GM21723 (cell line): ENCODE data around the gene FBXL16.

Experiments
- ATAC-seq: cut with Tn5 transposase; IDR thresholded peaks from one replicate; pipeline ENCODE4 v1.9.1; 2021; ENCODE audit warnings: mild to moderate bottlenecking, moderate library complexity; ENCODE audit not compliant: unreplicated experiment

The FBXL16 gene

DNA sequence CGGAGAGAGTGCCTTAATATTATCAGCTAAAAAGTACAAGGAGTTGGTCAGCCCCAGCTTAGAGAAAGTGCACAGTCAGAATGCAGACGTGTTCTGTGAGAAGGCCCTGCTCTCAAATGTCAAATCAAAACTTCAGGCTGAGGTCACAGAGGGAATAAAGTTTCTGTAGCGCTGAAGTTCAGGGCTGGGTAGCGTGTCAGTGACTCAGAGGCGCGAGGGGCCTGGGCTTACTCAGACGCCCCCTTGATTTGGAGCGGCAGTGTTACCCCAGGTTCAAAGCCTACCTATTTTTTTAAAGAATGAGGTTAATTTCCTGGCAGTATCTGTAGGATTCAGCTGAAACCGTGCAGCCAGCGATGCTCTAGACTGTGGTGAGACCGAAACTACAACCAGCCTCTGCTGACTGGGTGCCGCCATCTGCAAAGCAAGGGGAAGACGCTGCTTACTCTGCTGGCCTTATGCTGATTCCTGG is 30.4 kb upstream of the FBXL16 start:
- no peak for ATAC-seq

DNA sequence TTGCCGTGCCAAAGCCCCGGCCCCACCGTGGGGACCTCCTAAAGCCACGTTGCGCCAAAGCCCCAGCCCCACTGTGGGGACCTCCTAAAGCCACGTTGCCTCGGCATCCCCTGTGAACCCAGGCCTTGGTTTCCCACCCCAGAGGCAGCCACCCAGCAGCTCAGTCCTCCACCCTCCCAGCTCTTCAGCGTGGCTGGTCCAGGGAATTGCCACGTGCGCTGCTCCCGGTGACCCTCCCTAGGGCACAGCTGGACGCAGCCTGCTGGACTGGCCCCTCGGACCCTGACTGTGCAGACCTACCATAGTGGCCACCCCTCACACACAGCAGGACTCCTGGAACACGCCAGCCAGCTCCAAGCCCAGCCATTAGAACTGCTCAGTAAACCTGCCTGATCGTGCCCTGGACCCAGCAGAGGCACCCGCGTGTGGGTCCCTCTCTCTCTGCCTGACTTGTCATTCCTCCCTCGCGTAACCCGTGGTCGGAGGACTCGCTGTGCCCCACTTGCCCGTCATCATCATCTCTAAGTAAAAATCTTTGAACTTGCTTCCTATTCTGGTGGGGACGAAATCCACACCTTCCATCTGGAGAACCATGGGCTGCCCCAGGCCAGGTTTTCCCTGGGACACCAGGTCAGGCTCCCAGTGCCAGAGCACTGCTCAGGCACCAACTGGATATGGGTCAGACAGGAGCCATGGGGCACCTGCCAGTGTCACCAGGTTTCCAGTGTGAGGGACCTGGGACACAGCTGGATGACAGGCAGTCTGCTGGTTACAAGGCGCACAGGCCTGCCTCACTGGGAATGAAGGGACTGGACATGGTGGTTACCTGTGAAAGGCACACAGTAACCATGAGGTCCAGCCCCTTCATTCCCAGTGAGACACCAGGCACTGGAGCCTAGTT is 29.6 kb upstream of the FBXL16 start:
- no peak for ATAC-seq

DNA sequence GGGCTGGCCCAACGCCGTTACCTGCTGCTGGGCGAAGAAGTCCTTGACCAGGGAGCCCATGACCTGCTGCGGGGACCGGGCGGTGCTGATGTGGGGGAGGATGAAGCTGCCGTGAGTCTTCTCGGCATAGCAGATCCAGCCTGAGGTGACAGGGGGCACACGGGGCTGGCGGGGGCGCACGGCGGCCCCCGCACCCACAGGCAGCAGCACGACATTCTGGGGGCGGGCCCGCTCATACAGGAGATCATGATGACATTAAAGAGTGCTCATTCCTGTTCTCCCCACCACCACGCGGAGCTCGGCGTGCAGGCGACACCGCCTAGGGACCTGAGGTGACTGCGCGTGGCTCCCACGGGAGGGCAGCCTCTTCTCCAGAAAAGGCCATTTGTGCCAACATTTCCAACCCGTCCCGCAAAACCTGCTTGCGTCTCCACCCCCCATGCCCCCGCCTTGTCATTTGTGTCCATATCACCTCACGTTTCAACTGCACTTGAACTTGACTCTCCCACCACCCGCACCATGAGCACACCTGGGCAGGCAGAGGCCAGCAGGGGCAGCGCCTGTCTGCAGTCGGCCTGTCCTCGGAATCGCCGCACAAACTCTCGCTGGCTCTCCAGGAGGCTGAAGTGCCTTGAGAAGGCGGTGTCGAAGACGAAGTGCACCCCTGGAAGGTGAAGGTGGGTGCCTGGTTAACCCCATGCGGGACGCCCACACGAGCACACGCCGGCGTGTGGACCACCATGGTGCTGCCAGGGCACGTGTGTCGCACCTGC is 28.8 kb upstream of the FBXL16 start:
- no peak for ATAC-seq

DNA sequence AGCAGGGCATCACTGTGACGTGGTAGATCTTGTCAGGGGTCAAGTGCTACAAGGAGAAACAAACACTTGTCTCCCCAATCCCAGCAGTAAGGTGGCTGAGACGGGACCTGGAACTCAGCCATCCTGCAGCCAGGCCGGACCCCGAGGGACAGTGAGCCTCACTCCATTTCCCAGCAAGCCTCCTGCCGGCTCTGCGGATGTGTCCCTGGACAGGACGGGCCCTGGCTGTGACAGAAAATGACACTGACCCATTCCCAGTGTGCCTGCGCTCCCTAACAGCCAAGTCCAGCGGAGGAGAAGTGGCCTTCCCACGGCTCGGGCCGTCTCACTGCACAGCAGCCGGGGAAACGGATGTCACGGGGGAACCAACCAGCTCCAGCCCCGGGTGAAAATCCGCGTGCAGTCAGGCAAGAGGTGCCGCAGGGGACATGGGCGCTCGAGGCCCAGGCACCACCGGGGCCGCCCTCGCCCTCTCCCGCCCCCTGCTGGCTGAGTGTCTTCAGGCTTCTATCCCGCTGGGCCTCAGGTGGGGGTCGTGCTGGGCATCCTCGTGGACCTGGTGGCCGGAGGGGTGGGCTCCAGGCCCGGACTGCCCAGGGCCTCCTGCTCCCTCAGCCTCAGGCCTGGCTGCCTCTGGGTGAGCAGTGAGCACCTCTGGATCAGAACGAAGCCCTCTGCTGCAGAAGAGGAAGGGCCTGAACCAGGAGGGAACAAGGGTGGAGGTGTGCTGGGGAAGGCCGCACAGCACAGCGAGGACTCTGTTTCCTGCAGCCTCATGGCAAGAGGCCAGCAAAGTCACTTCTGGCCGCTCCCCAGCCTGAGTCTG is 28.0 kb upstream of the FBXL16 start:
- no peak for ATAC-seq

DNA sequence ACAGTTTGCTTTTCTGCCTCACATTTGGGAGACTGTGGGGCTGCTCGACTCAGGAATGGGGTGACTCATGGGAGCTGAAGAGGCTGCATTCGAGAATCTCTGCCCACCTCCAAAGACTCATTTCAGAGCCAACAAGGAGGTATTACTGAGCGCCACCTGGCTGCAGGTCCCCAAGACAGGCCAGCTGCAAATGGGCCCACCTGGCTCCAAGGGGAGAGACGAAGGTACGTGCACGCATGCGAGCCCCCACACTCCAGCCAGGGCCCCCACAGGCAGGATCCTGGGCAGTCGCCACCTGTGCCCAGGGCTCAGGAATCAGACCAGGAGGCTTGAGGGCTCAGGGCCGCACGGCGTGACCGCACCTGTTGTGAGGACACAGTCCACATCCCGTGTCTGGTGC is 27.3 kb upstream of the FBXL16 start:
- ATAC-seq: no peak

DNA sequence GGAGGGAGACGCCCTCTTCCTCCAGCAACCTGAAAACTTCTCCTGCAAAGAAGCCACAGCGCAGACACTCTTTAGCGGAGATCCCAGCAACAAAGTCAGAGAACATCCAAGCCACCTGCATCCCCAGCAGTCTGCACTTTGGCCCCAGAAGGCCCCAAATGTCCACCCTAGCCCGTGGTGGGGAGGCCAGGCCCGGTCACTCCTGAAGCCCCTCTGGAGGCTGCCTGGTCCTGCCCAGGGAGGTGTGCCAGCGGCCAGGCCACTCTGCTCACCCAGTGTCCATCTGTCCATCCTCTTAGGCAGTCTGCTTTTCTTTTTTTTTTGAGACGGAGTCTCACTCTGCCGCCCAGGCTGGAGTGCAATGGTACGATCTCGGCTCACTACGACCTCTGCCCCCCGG is 26.7 kb upstream of the FBXL16 start:
- no peak for ATAC-seq

DNA sequence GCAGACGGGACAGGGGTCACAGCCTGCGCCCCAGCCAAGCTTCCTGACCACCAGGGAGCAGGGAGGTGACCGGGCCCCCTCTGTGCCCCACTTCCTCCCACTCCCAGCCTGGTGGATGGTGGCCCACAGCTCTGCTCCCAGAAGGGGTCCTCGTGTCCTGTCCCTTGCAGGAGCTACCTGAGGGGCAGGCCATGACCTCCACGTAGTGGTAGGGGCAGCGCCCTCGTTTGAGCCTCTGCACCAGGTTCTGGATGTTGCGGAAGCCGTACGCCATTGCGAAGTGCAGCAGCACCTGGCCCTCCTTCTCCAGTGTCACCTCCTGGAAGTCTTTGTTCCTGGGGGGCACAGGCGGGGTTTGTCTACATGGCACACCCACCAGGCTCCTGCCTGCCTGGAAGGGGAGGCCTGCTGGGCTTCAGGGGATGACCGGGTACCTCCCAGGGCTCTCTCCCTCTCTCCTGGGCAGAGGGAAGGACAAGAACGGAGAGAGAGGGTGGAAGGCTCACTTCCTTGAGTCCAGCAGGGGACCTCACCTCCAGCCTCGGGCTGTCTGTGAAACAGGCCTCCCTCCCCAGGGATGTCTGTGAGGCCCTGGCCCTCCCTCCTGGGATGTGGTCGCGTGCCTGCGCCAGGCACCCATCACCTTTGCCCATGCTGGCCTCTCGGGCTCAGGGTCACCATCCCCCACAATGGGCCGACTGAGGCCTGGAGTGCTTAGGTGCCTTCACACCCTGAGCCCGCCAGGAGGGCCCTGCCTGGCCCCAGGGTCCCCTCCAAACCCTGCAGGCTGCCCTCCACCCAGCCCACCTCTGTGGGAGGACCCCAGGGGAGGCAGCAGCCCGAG is 25.3 kb upstream of the FBXL16 start:
- ATAC-seq: no peak

DNA sequence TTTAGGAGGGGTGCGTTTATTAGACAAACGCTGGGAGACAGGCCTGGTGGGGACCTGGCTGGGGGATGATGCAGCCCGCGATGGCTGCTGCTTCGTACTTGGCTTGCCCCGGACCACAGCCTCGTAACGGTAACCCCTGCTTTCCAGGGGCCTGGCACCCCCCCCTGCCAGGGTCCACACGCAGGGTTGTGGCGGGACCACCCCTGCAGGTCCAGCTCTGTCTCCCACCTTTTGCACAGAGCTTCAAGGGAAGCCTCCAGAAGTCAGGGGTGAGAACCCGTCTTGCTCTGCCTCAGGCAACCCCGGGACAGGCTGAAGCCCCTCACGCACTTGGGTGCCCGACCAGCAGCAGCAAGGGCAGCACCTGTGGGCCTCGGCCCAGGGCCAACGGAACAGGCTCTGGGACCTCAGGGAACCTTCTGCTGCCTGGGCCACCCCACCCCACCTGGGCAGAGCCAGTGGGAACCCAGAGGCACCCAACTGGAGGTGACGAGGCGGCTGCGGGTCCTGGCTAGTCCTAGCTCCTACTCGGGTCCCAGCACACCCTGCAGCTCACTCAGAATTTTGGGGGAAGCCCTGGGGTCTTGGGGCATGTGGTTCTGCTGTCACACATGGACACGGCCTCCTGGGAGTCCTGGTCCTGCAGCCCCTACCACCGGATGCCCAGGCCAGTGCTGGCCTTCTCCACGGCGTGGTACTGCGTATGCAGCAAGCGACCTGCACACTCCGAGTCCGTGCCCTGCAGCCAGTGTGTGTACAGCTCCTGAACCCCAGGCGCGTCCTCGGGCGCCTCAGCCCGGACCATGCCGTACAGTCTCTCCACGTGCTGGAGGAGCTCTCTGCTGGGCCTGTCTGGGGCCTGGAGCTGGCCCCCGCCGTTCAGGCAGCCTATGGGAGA is 24.4 kb upstream of the FBXL16 start:
- no peak for ATAC-seq

DNA sequence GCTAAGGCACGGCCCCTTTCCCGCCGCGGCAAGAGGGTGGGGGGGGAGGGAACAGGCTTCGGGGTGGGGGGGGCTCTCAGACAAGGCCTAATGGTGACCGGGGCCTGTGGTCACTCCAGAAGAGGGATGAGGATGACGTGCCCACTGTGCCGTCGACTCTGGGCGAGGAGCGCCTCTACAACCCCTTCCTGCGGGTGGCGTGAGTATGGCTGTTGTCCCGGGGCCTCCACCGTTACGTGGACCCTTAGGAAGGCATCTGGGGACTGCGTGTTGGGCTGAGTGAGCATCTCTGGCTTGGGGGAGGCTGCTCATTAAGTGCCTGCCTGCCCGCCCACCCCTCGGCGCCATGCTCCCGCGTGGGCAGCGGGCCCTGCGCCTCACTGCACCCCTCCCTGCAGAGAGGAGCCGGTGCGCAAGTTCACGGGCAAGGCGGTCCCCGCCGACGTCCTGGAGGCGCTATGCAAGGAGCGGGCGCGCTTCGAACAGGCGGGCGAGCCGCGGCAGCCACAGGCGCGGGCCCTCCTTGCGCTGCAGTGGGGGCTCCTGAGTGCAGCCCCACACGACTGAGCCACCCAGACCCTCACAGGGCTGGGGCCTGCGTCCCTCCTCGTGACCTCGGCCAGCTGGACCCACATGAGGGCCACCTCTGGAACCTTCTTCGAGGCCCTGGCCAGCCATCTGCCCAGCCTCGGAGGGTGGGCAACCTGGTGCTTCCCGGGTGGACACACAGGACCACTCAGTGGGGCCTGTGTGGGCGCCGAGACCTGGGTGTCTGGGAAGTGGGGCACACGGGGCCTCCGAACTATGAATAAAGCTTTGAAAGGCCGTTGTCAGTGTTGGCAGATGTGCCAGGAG is 23.5 kb upstream of the FBXL16 start:
- no peak for ATAC-seq

DNA sequence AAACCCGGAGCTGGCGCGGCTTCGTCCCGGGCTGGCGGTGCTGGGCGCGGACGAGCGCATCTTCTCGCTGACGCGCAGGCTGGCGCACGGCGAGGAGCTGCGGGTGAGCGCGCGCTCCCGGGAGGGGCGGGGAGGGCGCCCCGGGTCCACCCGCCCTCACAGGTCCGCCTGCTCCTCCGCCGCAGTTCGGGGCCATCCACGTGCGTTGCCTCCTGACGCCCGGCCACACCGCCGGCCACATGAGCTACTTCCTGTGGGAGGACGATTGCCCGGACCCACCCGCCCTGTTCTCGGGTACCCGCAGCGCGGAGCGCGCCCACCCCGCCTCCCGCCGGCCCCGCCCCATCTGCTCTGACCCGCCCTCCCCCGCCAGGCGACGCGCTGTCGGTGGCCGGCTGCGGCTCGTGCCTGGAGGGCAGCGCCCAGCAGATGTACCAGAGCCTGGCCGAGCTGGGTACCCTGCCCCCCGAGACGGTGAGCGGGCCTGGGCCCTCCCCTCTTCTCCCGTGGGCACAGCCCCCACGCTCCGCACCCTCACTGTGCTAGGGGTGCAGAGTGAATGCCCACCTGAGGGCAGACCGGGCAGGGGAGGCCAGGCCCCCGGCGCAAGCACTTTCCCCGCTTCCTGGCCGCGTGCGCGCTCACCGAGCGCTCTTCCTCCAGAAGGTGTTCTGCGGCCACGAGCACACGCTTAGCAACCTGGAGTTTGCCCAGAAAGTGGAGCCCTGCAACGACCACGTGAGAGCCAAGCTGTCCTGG is 22.7 kb upstream of the FBXL16 start:
- ATAC-seq: no peak

DNA sequence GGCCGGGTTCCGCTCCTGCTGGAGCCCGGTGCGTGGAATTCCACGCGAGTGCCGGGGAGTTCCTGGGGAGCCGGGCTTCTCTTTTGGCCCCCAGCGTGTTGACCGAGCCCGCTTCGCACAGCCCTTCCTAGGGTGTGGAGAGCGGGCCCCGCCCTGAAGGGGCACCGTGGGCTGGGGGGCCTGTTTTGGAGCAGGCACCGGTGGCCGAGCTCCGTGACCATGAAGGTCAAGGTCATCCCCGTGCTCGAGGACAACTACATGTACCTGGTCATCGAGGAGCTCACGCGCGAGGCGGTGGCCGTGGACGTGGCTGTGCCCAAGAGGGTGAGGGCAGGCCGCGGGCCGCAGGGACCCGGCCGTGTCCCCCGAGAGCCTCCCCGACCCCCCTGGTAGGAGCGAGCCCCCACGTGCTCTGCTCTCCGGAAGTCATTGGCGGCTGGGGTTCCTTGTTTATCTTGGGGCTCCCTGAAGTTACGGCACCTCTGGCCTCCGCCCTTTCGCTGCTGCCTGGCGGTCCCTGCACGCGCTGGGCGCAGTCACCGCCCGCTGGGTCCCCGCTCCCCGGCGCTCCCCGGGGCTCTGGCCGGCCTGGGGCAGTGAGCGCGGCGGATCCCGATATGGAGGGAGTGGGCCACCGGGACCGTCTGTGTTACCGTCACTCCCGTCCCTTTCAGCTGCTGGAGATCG is 21.8 kb upstream of the FBXL16 start:
- no peak for ATAC-seq

DNA sequence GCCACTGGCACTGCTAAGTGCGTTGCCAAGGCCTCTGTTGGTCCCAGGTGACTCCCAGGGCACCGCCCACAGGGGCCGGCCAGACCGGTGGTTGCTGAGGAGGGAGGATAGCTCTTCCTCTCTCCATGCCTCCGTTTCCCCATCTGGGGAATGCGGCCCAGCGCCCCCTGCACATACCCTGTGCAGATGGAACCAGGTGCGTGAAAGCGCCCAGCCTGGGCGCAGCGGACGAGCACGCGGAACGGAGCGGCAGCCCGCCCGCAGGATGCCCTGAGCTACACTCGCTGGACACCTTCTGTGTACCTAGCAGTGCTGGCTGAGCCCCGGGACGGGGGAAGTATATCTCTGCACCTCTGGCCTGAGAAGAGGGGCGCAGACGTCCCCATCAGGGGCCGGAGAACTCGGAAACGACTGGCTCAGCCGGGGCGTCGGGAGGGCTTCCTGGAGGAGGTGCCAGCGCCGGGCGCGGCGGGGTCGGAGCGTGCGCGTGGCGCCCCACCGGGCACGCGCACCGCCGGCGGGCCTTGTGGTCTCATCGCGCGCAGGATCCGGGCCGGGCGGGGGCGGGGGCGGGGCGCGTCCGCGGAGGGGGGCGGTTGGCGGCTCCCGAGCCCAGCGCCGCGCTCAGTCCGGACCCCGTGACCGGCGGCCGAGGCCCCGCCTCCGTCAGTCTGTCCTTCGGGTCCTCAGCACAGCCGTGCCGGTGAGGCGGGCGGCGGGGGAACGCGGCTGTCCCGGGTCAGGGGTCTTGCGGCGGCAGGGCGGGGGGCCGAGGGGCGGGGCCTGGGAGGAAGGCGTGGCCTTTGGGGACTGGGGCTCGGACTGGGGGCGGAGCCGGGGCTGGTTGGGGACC is 21.1 kb upstream of the FBXL16 start, which contains the start of the genes CCDC78 and HAGHL:
Gene CCDC78 (minus strand): TSS at position 6 of the 853 bp plus-strand sequence. CDS start 76 bp downstream, outside the sequence.
Gene HAGHL (plus strand): TSS at position 669 of the 853 bp plus-strand sequence. CDS start 404 bp downstream, outside the sequence.
- no peak for ATAC-seq

DNA sequence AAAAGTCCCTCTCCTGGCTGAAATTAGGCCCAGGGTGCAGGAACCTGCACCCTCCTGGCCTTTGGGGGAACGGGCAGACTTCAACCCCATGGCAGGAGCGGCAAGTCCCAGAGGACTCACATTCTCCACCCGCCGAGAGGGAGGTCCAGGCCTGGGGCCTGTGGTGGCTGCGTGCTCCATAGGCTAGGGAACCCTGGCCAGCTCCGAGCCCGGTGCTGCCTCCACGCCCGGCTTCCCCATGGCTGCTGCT is 20.5 kb upstream of the FBXL16 start:
- ATAC-seq: no peak

DNA sequence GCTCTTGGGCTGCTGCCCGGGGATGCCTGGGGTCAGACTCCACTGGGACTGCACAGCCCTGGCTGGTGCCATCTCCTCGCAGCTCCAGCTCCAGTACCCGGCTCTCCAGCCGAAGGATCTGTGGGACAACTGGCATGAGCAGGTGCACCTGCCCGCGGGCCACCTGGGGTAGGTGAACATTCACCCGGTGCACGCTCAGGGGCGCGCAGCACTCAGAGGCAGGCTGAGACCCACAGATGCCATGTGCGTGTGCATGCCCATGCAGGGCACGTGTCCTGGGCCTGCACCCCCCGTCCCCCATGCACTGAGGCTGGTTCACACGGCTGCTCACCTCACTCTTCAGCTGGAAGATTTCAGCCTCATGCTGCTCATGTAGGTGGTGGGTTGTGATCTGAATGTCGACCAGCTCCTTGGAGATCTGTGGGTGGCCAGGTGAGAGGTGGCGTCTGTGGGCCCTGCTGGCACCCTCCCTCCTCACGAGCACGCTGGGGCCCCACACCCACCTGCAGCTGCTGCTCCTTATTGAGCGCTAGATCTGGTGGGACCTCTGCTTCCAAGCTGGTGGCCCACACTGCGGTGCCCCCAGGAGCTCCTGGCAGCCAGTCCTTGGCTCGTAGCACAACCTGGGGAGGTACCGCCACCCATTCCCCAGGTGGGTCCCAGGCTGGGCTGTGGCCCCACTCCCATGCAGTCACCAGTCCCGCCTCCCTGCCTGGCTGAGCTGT is 20.0 kb upstream of the FBXL16 start:
- ATAC-seq: no peak

DNA sequence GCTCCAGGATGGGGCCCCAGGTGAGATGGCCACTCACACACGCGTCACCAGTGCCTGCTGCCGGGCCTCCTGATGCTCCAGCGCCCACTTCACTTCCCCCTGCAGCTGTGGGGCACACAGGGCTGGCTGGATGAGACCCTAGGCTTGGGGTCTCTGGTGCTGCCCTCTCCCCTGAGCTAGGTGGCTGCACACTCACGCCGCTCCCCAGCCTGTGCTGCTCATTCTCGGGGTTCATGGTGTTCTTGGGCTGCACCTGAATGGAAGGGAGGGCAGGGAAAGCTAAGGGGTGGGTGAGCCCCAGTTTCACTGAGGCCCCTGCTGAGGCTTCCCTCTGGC is 19.4 kb upstream of the FBXL16 start:
- no peak for ATAC-seq
